Endothelial cell of umbilical vein (primary cell): ENCODE measurements around the gene FAM209B. TPM values are rescaled to one million over a fixed set of nuclear protein-coding genes. Genes with fewer than 3 reads are reported as not detected.
A peak's percentile ranks its signal among the peaks of the same experiment; 100 is the strongest.

Experiments
- BruUV-seq: library from RNA; stranded (reverse); fragments of 400-500 nt; replicated peaks from 2 replicates; lab custom pipeline; 2021; lab: Mats Ljungman, UMichigan
- CTCF ChIA-PET: fragments of 300-600, 350-600 bp; sonication (Branson Sonifier 250); formaldehyde crosslinking; loops from one replicate; lab custom pipeline; 2021; ENCODE audit warnings: antibody characterized with exemption, inconsistent platforms; lab: Charles Lee
- POLR2A ChIA-PET: fragments of 300-600, 350-600 bp; sonication (Branson Sonifier 250); formaldehyde crosslinking; loops from one replicate; lab custom pipeline; 2021; ENCODE audit warnings: antibody characterized with exemption, inconsistent platforms; lab: Charles Lee
- DNase-seq: peaks from one replicate; pipeline ENCODE4 v3.0.0-alpha.2; 2011; ENCODE audit warnings: low read depth, low spot score
- FAIRE-seq: peaks from 2 replicates; lab custom pipeline; 2011; peaks lifted over from hg19 to GRCh38; lab: Jason Lieb, UNC
- H2AFZ ChIP-seq: 2 replicates; pipeline ENCODE4 v1.6.0; 2012; ENCODE audit warnings: low read depth, low read length, control low read depth, inconsistent platforms
- H3K27ac ChIP-seq: 2 replicates; pipeline ENCODE4 v1.5.1; 2011; ENCODE audit warnings: low read depth, mild to moderate bottlenecking, control low read depth, low read length, moderate library complexity; ENCODE audit not compliant: insufficient read depth
- H3K27me3 ChIP-seq, 2 experiments: 2 replicates each; pipeline versions ENCODE4 v1.6.0 to v1.6.1; 2011; ENCODE audit warnings: low read length in 2 of 2, mixed read lengths in 1 of 2; ENCODE audit not compliant: control insufficient read depth in 2 of 2, insufficient read depth in 2 of 2
- H3K36me3 ChIP-seq, 2 experiments: 2 replicates in 1 of 2; 3 replicates in 1 of 2; pipeline ENCODE4 v1.5.1; 2011; ENCODE audit warnings: low read length in 2 of 2, mild to moderate bottlenecking in 1 of 2, moderate library complexity in 1 of 2; ENCODE audit not compliant: control insufficient read depth in 2 of 2, insufficient read depth in 2 of 2; ENCODE audit errors: extremely low read depth in 1 of 2
- H3K4me1 ChIP-seq: 3 replicates; pipeline ENCODE4 v1.5.1; 2011; ENCODE audit warnings: mild to moderate bottlenecking, low read length; ENCODE audit not compliant: control insufficient read depth, insufficient read depth; ENCODE audit errors: extremely low read depth
- H3K4me2 ChIP-seq: 2 replicates; pipeline ENCODE4 v1.6.1; 2011; ENCODE audit warnings: low read length, control low read depth, mixed read lengths; ENCODE audit not compliant: insufficient read depth
- H3K4me3 ChIP-seq, 3 experiments: fragments of 200-600 bp in 1 of 3; sonication (generic), shearing (Covaris generic) in 1 of 3; replicated peaks in 1 of 3; 2 replicates each; pipeline ENCODE4 v1.5.1; 2011 to 2016; ENCODE audit warnings: control low read depth in 3 of 3, low read length in 3 of 3, mild to moderate bottlenecking in 2 of 3, inconsistent platforms in 1 of 3, low read depth in 1 of 3, moderate library complexity in 1 of 3; ENCODE audit not compliant: insufficient read depth in 1 of 3
- H3K79me2 ChIP-seq: 2 replicates; pipeline ENCODE4 v1.6.0; 2012; ENCODE audit warnings: low read length, inconsistent platforms; ENCODE audit not compliant: control insufficient read depth, insufficient read depth
- H3K9ac ChIP-seq: replicated peaks from 2 replicates; pipeline ENCODE3; 2011; ENCODE audit warnings: low read length, control low read depth; ENCODE audit not compliant: insufficient read depth; ENCODE audit errors: extremely low read depth
- H3K9me1 ChIP-seq: replicated peaks from 3 replicates; pipeline ENCODE4 v1.6.0; 2011; ENCODE audit warnings: mild to moderate bottlenecking, low read length; ENCODE audit not compliant: control insufficient read depth, insufficient read depth; ENCODE audit errors: extremely low read depth
- H3K9me3 ChIP-seq: replicated peaks from 2 replicates; pipeline ENCODE4 v1.5.1; 2012; ENCODE audit warnings: low read length, inconsistent platforms; ENCODE audit not compliant: control insufficient read depth, insufficient read depth
- H4K20me1 ChIP-seq: replicated peaks from 2 replicates; pipeline ENCODE3; 2011; ENCODE audit warnings: mild to moderate bottlenecking, low read length; ENCODE audit not compliant: control insufficient read depth, insufficient read depth; ENCODE audit errors: extremely low read depth
- CTCF ChIP-seq, 2 donors: IDR thresholded peaks; 1 replicate in 1 of 2; 2 replicates in 1 of 2; pipeline ENCODE4 v1.5.1; 2011; ENCODE audit warnings: low read length in 2 of 2, mild to moderate bottlenecking in 2 of 2, moderate library complexity in 2 of 2, control low read depth in 1 of 2, inconsistent platforms in 1 of 2, low read depth in 1 of 2; ENCODE audit not compliant: insufficient read depth in 1 of 2; ENCODE audit errors: extremely low read depth in 1 of 2
- EZH2 ChIP-seq: IDR thresholded peaks from 2 replicates; pipeline ENCODE4 v1.6.1; 2012; ENCODE audit warnings: borderline replicate concordance, low read depth, mild to moderate bottlenecking, moderate library complexity, low read length, inconsistent platforms; ENCODE audit not compliant: severe bottlenecking
- FOS ChIP-seq: IDR thresholded peaks from 2 replicates; pipeline ENCODE4 v1.6.1; 2011; ENCODE audit warnings: mild to moderate bottlenecking, low read length, moderate library complexity, borderline replicate concordance; ENCODE audit not compliant: insufficient read depth
- GATA2 ChIP-seq: IDR thresholded peaks from 2 replicates; pipeline ENCODE4 v1.7.0; 2011; ENCODE audit warnings: low read depth, mild to moderate bottlenecking, moderate library complexity, mixed read lengths, low read length; ENCODE audit not compliant: insufficient read length, insufficient read depth
- JUN ChIP-seq: IDR thresholded peaks from 2 replicates; pipeline ENCODE4 v1.6.1; 2011; ENCODE audit warnings: borderline replicate concordance, low read depth; ENCODE audit not compliant: insufficient read length, insufficient read depth
- MYC ChIP-seq: IDR thresholded peaks from one replicate; pipeline ENCODE4 v1.6.1; 2011; ENCODE audit warnings: mild to moderate bottlenecking, low read depth, low read length
- POLR2A ChIP-seq: IDR thresholded peaks from 2 replicates; pipeline ENCODE4 v1.6.1; 2012; ENCODE audit warnings: low read depth, mild to moderate bottlenecking, control low read depth, low read length
- POLR2AphosphoS5 ChIP-seq: IDR thresholded peaks from 2 replicates; pipeline ENCODE4 v1.6.1; 2012; ENCODE audit warnings: low read depth, mild to moderate bottlenecking, control low read depth, low read length, moderate library complexity; ENCODE audit not compliant: insufficient read depth
- dilution Hi-C: fragments of 300-500 bp; cut with MboI; formaldehyde crosslinking; loops from one replicate; pipeline ENCODE4 v1.15.0; 2019; ENCODE audit warnings: low sequenced_read_pairs; ENCODE audit not compliant: extremely low pct_ligation_motif_present
- intact Hi-C: fragments of 100-400 bp; cut with micrococcal nuclease; formaldehyde crosslinking; loops from one replicate; pipeline ENCODE4 v1.10.0; 2022
- polyA plus RNA-seq, 4 experiments: library from polyadenylated mRNA; depleted of rRNA in 3 of 4; stranded (reverse) in 3 of 4; unstranded in 1 of 4; fragments of >200 nt; gene quantifications; 2 replicates each; pipeline versions ENCODE4 v1.2.1 to v1.2.3, GENCODE V29; 2011 to 2012; ENCODE audit warnings: missing spikeins in 1 of 4
- total RNA-seq: library from RNA; stranded (reverse); gene quantifications from 2 replicates; pipeline ENCODE4 v1.2.3, GENCODE V29; 2021
- TF ChIP-seq, protein P1 (sequence below): IDR thresholded peaks from 2 replicates; pipeline ENCODE4 v1.6.1; 2011; ENCODE audit not compliant: insufficient read depth, insufficient read length

FAM209B gene
- total and polyA plus RNA-seq, 2 donors (not counting 3 experiments of a cell fraction or from before 2014, with no cell fraction given), result 0.22 TPM; not detected in 1

- Histone ChIP-seq H3K27ac (peak overlapping the region; percentile 49), H3K36me3 (no peaks in the 10 kb centered on the region), H2AFZ (no peak overlapping the region), H3K27me3 (no peaks in the 10 kb centered on the region), H3K4me2 (peak overlapping the region; percentile 59), H4K20me1 (no peaks in the 10 kb centered on the region), H3K9me3 (no peaks in the 10 kb centered on the region), H3K9ac (no peak overlapping the region), H3K9me1 (no peaks in the 10 kb centered on the region), H3K4me3 (no peak overlapping the region), H3K4me1 (peaks cover 5% of the 10 kb centered on the region), H3K79me2 (no peaks in the 10 kb centered on the region)
- peak in 1 of 2 donors; percentile 3 for TF ChIP-seq CTCF (IDR thresholded peaks at IDR 0.05; ENCODE audit: extremely low read depth in 1 of 2, insufficient read depth in 1 of 2, low read depth in 1 of 2, low read length in 2 of 2)
- TF ChIP-seq POLR2A, result no peak
- TF ChIP-seq, protein P1, sequence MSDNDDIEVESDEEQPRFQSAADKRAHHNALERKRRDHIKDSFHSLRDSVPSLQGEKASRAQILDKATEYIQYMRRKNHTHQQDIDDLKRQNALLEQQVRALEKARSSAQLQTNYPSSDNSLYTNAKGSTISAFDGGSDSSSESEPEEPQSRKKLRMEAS, result no peak
- TF ChIP-seq FOS, result peak; percentile 76
- peak; percentile 98 for TF ChIP-seq JUN
- no peak for TF ChIP-seq GATA2
- no peak for TF ChIP-seq EZH2
- TF ChIP-seq MYC, result no peak
- TF ChIP-seq POLR2AphosphoS5, result peak; percentile 45
- intact Hi-C loops (loop anchor here (1.0 to 10.0 kb wide), 4 partner anchors 22 to 940 kb away; partner anchors contain the start of genes RTF2 and TFAP2C), dilution Hi-C loops (no loop called here)
- CTCF ChIA-PET, result interaction anchor here (0.5 to 1.0 kb wide), 6 partner anchors 12 to 834 kb away, joined by 3 to 6 read pairs (median 4); no protein-coding TSS in a partner anchor
- FAIRE-seq (peak; percentile 93), DNase-seq (peak; percentile 85)
- POLR2A ChIA-PET, result no interaction called here
- no TSS peak for BruUV-seq
These were observed 21.8 kb downstream of the FAM209B start for GRCh38 chr20:56554869-56555268.
